ENCODE data around the gene ASTL. TPM values are rescaled to one million over a fixed set of nuclear protein-coding genes. Genes with fewer than 3 reads are reported as not detected.

The ASTL gene
- total RNA-seq, 2 donors from 2014 or later = not detected

GRCh38 chr2:96109361-96109680 is 29.0 kb downstream of the ASTL start:
- no peaks in the 10 kb centered on the region for H3K4me1 ChIP-seq
- 44 to 67% methylated on average over 3 of the region's 3 CpGs for WGBS, 2 donors
- DNase-seq = no peak
- peaks cover 0 to 13% (median 0%) of the 10 kb centered on the region in 3 donors for H3K9me3 ChIP-seq
- intact Hi-C loops (cut with DNase I) = no loop called here
- H3K36me3 ChIP-seq (replicated peaks in 1 of 2; ENCODE audit: insufficient read depth in 1 of 2, low read depth in 2 of 2) = no peaks in the 10 kb centered on the region
- ATAC-seq = no peak
- no peak for TF ChIP-seq CTCF (IDR thresholded peaks at IDR 0.05)
- no peaks in the 10 kb centered on the region for H3K27me3 ChIP-seq
- no peak overlapping the region for H3K4me3 ChIP-seq
- H3K27ac ChIP-seq = peak overlapping the region in 1 of 4 donors; percentile 36

GRCh38 chr2:96108541-96109360 is 29.6 kb downstream of the ASTL start:
- DNase-seq (peak in 1 of 4 donors; percentile 9), ATAC-seq (peak; percentile 33)
- WGBS, 2 donors = 52 to 55% methylated on average over 17 of the region's 17 CpGs
- H3K27ac ChIP-seq = peak overlapping the region in 1 of 4 donors; percentile 36
- H3K27me3 ChIP-seq = no peaks in the 10 kb centered on the region
- no peak for TF ChIP-seq POLR2A (IDR thresholded peaks at IDR 0.05)
- no peak for TF ChIP-seq CTCF (IDR thresholded peaks at IDR 0.05)
- H3K4me3 ChIP-seq = no peak overlapping the region
- H3K4me1 ChIP-seq = no peaks in the 10 kb centered on the region
- H3K9me3 ChIP-seq = peaks cover 0 to 13% (median 0%) of the 10 kb centered on the region in 3 donors
- intact Hi-C loops (cut with DNase I) = no loop called here
- H3K36me3 ChIP-seq (replicated peaks in 1 of 2; ENCODE audit: insufficient read depth in 1 of 2, low read depth in 2 of 2) = no peaks in the 10 kb centered on the region

DNA sequence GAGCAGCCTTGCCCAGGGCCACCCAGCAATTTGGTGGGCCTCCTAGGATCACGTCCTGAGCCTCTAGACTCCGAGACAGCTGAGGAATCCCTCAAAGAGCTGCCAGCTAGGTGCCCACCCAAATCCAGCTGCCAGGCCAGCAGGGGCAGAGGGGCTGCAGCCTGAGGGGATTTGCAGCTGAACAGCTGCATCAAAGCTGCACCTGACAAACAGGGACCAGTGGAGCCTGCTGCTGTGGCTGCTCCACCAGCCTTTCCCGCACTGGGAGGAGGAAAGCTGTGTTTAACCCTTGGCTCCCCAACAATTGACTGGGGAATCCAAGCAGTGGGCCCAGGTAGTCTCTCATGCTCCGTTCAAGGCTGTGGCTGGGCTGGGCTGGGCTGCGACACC is 30.2 kb downstream of the ASTL start:
- DNase-seq (peak in 1 of 4 donors; percentile 3), ATAC-seq (no peak)
- no peak for TF ChIP-seq POLR2A (IDR thresholded peaks at IDR 0.05)
- TF ChIP-seq CTCF (IDR thresholded peaks at IDR 0.05) = no peak
- no peak overlapping the region for H3K4me3 ChIP-seq
- WGBS, 2 donors = 25 to 57% methylated on average over 2 to 5 of the region's 5 CpGs
- no peaks in the 10 kb centered on the region for H3K27me3 ChIP-seq
- intact Hi-C loops (cut with DNase I) = no loop called here
- no peaks in the 10 kb centered on the region for H3K4me1 ChIP-seq
- H3K27ac ChIP-seq = no peak overlapping the region
- peaks cover 0 to 13% (median 0%) of the 10 kb centered on the region in 3 donors for H3K9me3 ChIP-seq
- no peaks in the 10 kb centered on the region for H3K36me3 ChIP-seq (replicated peaks in 1 of 2; ENCODE audit: insufficient read depth in 1 of 2, low read depth in 2 of 2)

DNA sequence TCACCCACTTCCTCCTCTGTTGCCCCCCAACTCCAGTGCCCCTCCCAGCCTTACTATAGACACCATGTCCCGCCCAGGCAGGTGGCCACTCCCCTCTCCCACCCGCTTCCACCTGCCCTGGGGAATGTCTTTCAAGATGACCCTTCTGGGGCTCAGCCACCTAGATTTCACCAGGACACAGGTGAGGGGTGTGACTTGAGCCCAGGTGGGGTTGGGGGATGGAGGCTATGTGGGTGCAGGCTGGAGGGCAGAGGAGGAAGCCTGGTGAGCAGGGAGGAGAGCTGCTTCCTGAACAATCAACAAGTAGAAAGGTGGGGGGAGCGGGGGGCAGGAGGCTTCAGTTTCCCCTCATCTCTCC is 30.6 kb downstream of the ASTL start:
- H3K9me3 ChIP-seq = peaks cover 0 to 13% (median 0%) of the 10 kb centered on the region in 3 donors
- no peak overlapping the region for H3K27ac ChIP-seq
- DNase-seq = peak in 1 of 4 donors; percentile 2
- TF ChIP-seq CTCF (IDR thresholded peaks at IDR 0.05) (no peak), POLR2A (IDR thresholded peaks at IDR 0.05) (no peak)
- no peak overlapping the region for H3K4me3 ChIP-seq
- intact Hi-C loops (cut with DNase I) = no loop called here
- WGBS, 2 donors = 80 to 91% methylated on average over 3 of the region's 3 CpGs
- no peaks in the 10 kb centered on the region for H3K4me1 ChIP-seq
- ATAC-seq = no peak
- H3K27me3 ChIP-seq = no peaks in the 10 kb centered on the region
- H3K36me3 ChIP-seq (replicated peaks in 1 of 2; ENCODE audit: insufficient read depth in 1 of 2, low read depth in 2 of 2) = no peaks in the 10 kb centered on the region

All from body of pancreas (tissue), 4 donors.